ENCODE data around the gene NAPB.

GRCh38 chr20:23336476-23336875 is 84.8 kb downstream of the NAPB start:
- no peak for TF ChIP-seq POLR2AphosphoS5 (IDR thresholded peaks at IDR 0.05; ENCODE audit: borderline replicate concordance, low read depth, low read length)
- no peak for TF ChIP-seq EZH2 (IDR thresholded peaks at IDR 0.05)

Measured in SK-N-MC (cell line).